Measurements from ENCODE around the gene TRPM5.

- no peak for TF ChIP-seq CTCF (IDR thresholded peaks at IDR 0.05)
- no peak for TF ChIP-seq POLR2A (IDR thresholded peaks at IDR 0.05)
Measured at GRCh38 chr11:2447253-2447950, 3.1 kb upstream of the TRPM5 start.

Data from uterus (tissue), 2 donors.